A549 (cell line): Measurements from ENCODE around the gene KCTD19. TPM values are rescaled to one million over a fixed set of nuclear protein-coding genes. Genes with fewer than 3 reads are reported as not detected.

Experiments used
- ATAC-seq, 2 experiments: fragments of 200-7000 bp in 1 of 2; fragments of >200 bp in 1 of 2; cut with Nextera tagmentation in 1 of 2; cut with Tn5 transposase in 1 of 2; 3 replicates each; pipeline versions ENCODE4 v1.8.0 to v1.9.1; 2018 to 2020; ENCODE audit warnings: mild to moderate bottlenecking in 1 of 2, moderate library complexity in 1 of 2
- CTCF ChIA-PET: fragments of 300-600 bp; sonication (Branson Sonifier 250); formaldehyde crosslinking; extraction: SDS; loops from one replicate; lab custom pipeline; 2021; ENCODE audit warnings: antibody characterized with exemption, inconsistent platforms; lab: Yijun Ruan, JAX
- POLR2A ChIA-PET: fragments of 350-600 bp; formaldehyde crosslinking; extraction: SDS; loops from one replicate; lab custom pipeline; 2021; ENCODE audit warnings: antibody characterized with exemption, inconsistent platforms; lab: Yijun Ruan, JAX
- DNase-seq, 2 experiments: peaks; one replicate each; pipeline versions ENCODE4 v3.0.0 to v3.0.0-alpha.2; 2011 to 2016; ENCODE audit warnings: low read depth in 1 of 2, low spot score in 1 of 2
- FAIRE-seq: peaks from 2 replicates; lab custom pipeline; 2011; peaks lifted over from hg19 to GRCh38; lab: Jason Lieb, UNC
- H3K27ac ChIP-seq, 2 experiments: fragments of >200 bp; sonication (Bioruptor Twin); formaldehyde crosslinking; 3 replicates each; pipeline ENCODE4 v1.5.1; 2016 to 2017
- H3K4me1 ChIP-seq: fragments of >200 bp; sonication (Bioruptor Twin); formaldehyde crosslinking; 3 replicates; pipeline ENCODE4 v1.6.1; 2016
- H3K4me2 ChIP-seq: fragments of >200 bp; sonication (Bioruptor Twin); formaldehyde crosslinking; 3 replicates; pipeline ENCODE4 v1.6.1; 2016
- H3K4me3 ChIP-seq: fragments of >200 bp; sonication (Bioruptor Twin); formaldehyde crosslinking; 3 replicates; pipeline ENCODE4 v1.5.1; 2016
- H3K9me3 ChIP-seq: fragments of >200 bp; sonication (Bioruptor Twin); formaldehyde crosslinking; 3 replicates; pipeline ENCODE4 v1.6.1; 2016
- EHF ChIP-seq: fragments of 250-450 bp; sonication (Bioruptor Pico); IDR thresholded peaks from 2 replicates; pipeline ENCODE4 v1.5.0; 2020; ENCODE audit warnings: mild to moderate bottlenecking
- EHMT2 ChIP-seq: fragments of 200-600 bp; sonication (generic); IDR thresholded peaks from 2 replicates; pipeline ENCODE4 v1.6.1; 2016; ENCODE audit warnings: antibody characterized with exemption, low read depth, mild to moderate bottlenecking, moderate library complexity
- EP300 ChIP-seq, 2 experiments: fragments of >200 bp; sonication (Bioruptor Twin); formaldehyde crosslinking; IDR thresholded peaks; 2 replicates in 1 of 2; 3 replicates in 1 of 2; pipeline ENCODE4 v1.6.1; 2016 to 2017
- FOSL2 ChIP-seq, 2 experiments: fragments of 450-650 bp in 1 of 2; fragments of >200 bp in 1 of 2; sonication (Bioruptor Twin) in 1 of 2; formaldehyde crosslinking; IDR thresholded peaks; 2 replicates each; pipeline versions ENCODE4 v1.5.0 to v1.6.1; 2016 to 2020; ENCODE audit warnings: mild to moderate bottlenecking in 1 of 2, moderate library complexity in 1 of 2
- HOXA7 ChIP-seq: fragments of 250-450 bp; sonication (Bioruptor Pico); IDR thresholded peaks from 2 replicates; pipeline ENCODE4 v1.5.0; 2020; ENCODE audit warnings: mild to moderate bottlenecking, moderate library complexity
- KDM1A ChIP-seq: fragments of 200-600 bp; sonication (generic); IDR thresholded peaks from 2 replicates; pipeline ENCODE4 v1.6.1; 2016; ENCODE audit warnings: low read depth, mild to moderate bottlenecking
- KDM5A ChIP-seq: fragments of 200-600 bp; sonication (generic); IDR thresholded peaks from 2 replicates; pipeline ENCODE4 v1.6.1; 2016; ENCODE audit warnings: antibody characterized with exemption, mild to moderate bottlenecking
- MYC ChIP-seq: IDR thresholded peaks from 2 replicates; pipeline ENCODE4 v1.6.1; 2012; ENCODE audit warnings: mild to moderate bottlenecking, inconsistent platforms, low read length, improper control_type of control experiment, borderline replicate concordance
- NFE2L2 ChIP-seq: fragments of 150-350 bp; conservative IDR thresholded peaks from 2 replicates; pipeline ENCODE4 v1.6.1; 2014; ENCODE audit warnings: low read length
- PHF8 ChIP-seq: fragments of 200-600 bp; sonication (generic); IDR thresholded peaks from 2 replicates; pipeline ENCODE4 v1.6.1; 2016; ENCODE audit warnings: low read depth, mild to moderate bottlenecking, antibody characterized with exemption, moderate library complexity, borderline replicate concordance
- POLR2A ChIP-seq: IDR thresholded peaks from 2 replicates; pipeline ENCODE4 v1.6.1; 2012; ENCODE audit warnings: mild to moderate bottlenecking, low read length
- RAD21 ChIP-seq, 2 experiments: fragments of >200 bp in 1 of 2; sonication (Bioruptor Twin) in 1 of 2; formaldehyde crosslinking in 1 of 2; IDR thresholded peaks in 1 of 2; conservative IDR thresholded peaks in 1 of 2; 2 replicates in 1 of 2; 3 replicates in 1 of 2; pipeline ENCODE4 v1.6.1; 2012 to 2018; ENCODE audit warnings: inconsistent platforms in 1 of 2
- RARB ChIP-seq: fragments of 250-450 bp; sonication (Bioruptor Pico); IDR thresholded peaks from 2 replicates; pipeline ENCODE4 v1.8.0; 2021; ENCODE audit warnings: mild to moderate bottlenecking, moderate library complexity
- SREBF2 ChIP-seq: fragments of 450-650 bp; IDR thresholded peaks from 2 replicates; pipeline ENCODE4 v1.6.1; 2014; ENCODE audit warnings: mild to moderate bottlenecking, moderate library complexity
- ZC3H11A ChIP-seq: fragments of 450-650 bp; IDR thresholded peaks from 2 replicates; pipeline ENCODE4 v1.6.1; 2014; ENCODE audit warnings: antibody characterized with exemption, mild to moderate bottlenecking
- ZFP36 ChIP-seq: fragments of 450-650 bp; IDR thresholded peaks from 2 replicates; pipeline ENCODE4 v1.6.1; 2014; ENCODE audit warnings: borderline replicate concordance; ENCODE audit not compliant: partially characterized antibody
- ZSCAN20 ChIP-seq: fragments of 250-450 bp; sonication (Bioruptor Pico); IDR thresholded peaks from 2 replicates; pipeline ENCODE4 v1.8.0; 2022; ENCODE audit warnings: mild to moderate bottlenecking, moderate library complexity
- WGBS: methylation state at CpG from one replicate; pipeline ENCODE4 v1.1.6; 2017; ENCODE audit errors: missing lambda C conversion rate; 5-methylcytosine and 5-hydroxymethylcytosine counted together
- polyA plus RNA-seq, 4 experiments: library from polyadenylated mRNA; depleted of rRNA in 3 of 4; stranded (reverse); fragments of >200 nt; fragmentation: RNase III in 1 of 4; extraction: RNeasy Plus Mini Kit Qiagen cat#74134 plus additional on column Dnase treatment in 1 of 4; gene quantifications; 2 replicates in 3 of 4; 3 replicates in 1 of 4; pipeline ENCODE4 v1.2.3, GENCODE V29; 2011 to 2017
- TF ChIP-seq, protein P1 (sequence below): IDR thresholded peaks from 2 replicates; pipeline ENCODE4 v1.6.1; 2012; ENCODE audit warnings: low read depth, borderline replicate concordance
- TF ChIP-seq, protein P2 (sequence below): fragments of 250-450 bp; sonication (Bioruptor Pico); IDR thresholded peaks from 2 replicates; pipeline ENCODE4 v1.5.0; 2020; ENCODE audit warnings: low read depth, mild to moderate bottlenecking, moderate library complexity
- TF ChIP-seq, protein P3 (sequence below): fragments of 200-600 bp; sonication (generic); IDR thresholded peaks from 2 replicates; pipeline ENCODE4 v1.6.1; 2016; ENCODE audit warnings: antibody characterized with exemption, mild to moderate bottlenecking, moderate library complexity

KCTD19 gene
- polyA plus RNA-seq, 2 of the 4 experiments (the other 2 are of a cell fraction) = 0.57 to 1.1 TPM

DNA sequence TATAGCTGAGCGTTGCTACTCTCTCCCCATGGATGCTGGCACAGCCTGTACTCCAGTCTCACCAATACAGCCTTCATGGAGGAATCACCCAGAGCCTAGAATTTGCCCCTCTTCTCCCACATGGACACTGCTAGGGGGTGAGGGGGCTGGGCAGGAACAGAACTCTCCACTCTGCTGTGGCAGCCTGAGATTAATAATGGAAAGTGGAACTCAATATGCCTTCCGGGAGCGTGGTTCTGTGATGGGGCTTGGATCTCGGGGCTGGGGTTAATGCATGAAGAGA is 76.6 kb downstream of the KCTD19 start:
- Histone ChIP-seq H3K9me3 (no peaks in the 10 kb centered on the region), H3K4me2 (0 out of 3 replicates have a peak overlapping the region, but pooled peaks have one; percentile 97), H3K27ac (no peak overlapping the region), H3K4me1 (peaks cover 26% of the 10 kb centered on the region), H3K4me3 (no peak overlapping the region)
- DNase-seq = no peak
- ChIA-PET POLR2A (no interaction called here), CTCF (interaction anchor here (0.8 to 9.7 kb wide), 9 partner anchors 10 to 141 kb away, joined by 3 to 138 read pairs (median 6); partner anchors contain the start of genes KCTD19, LRRC36 and TMEM208)
- FAIRE-seq = no peak
- WGBS = 88% methylated on average over 4 of the region's 4 CpGs
- no peak for ATAC-seq
- TF ChIP-seq KDM1A = no peak
- no peak for TF ChIP-seq RARB
- no peak for TF ChIP-seq RAD21 (conservative IDR thresholded peaks at IDR 0.05 in 1 of 2, IDR thresholded peaks at IDR 0.05 in 1 of 2)
- no peak for TF ChIP-seq FOSL2 (IDR thresholded peaks at IDR 0.05)
- no peak for TF ChIP-seq FOSL2 (CRISPR knock-in tag; IDR thresholded peaks at IDR 0.05)
- no peak for TF ChIP-seq PHF8
- no peak for TF ChIP-seq EHMT2
- TF ChIP-seq, all 56 proteins: peak for 0

- Histone ChIP-seq H3K9me3 (no peaks in the 10 kb centered on the region), H3K27ac (peak overlapping the region; percentile 77 to 95), H3K4me1 (peaks cover 31% of the 10 kb centered on the region), H3K4me2 (peak overlapping the region; percentile 97), H3K4me3 (peak overlapping the region; percentile 74)
- ChIA-PET POLR2A (interaction anchor here (0.5 to 3.3 kb wide), 2 partner anchors 23 to 68 kb away, joined by 5 to 30 read pairs; partner anchors contain the start of gene TMEM208), CTCF (interaction anchor here (0.7 to 9.7 kb wide), 13 partner anchors 11 to 218 kb away, joined by 3 to 138 read pairs (median 4); partner anchors contain the start of genes KCTD19, LRRC36 and TMEM208)
- TF ChIP-seq KDM5A (no peak), ZFP36 (no peak), EP300 (IDR thresholded peaks at IDR 0.05) (no peak), EHF (CRISPR knock-in tag) (no peak), POLR2A (no peak), SREBF2 (no peak), ZC3H11A (no peak), RARB (no peak), ZSCAN20 (CRISPR knock-in tag) (no peak), MYC (no peak), NFE2L2 (no peak), HOXA7 (CRISPR knock-in tag) (no peak), RAD21 (conservative IDR thresholded peaks at IDR 0.05 in 1 of 2, IDR thresholded peaks at IDR 0.05 in 1 of 2) (no peak)
- TF ChIP-seq, protein P1, sequence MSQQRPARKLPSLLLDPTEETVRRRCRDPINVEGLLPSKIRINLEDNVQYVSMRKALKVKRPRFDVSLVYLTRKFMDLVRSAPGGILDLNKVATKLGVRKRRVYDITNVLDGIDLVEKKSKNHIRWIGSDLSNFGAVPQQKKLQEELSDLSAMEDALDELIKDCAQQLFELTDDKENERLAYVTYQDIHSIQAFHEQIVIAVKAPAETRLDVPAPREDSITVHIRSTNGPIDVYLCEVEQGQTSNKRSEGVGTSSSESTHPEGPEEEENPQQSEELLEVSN = no peak
- TF ChIP-seq, protein P2, sequence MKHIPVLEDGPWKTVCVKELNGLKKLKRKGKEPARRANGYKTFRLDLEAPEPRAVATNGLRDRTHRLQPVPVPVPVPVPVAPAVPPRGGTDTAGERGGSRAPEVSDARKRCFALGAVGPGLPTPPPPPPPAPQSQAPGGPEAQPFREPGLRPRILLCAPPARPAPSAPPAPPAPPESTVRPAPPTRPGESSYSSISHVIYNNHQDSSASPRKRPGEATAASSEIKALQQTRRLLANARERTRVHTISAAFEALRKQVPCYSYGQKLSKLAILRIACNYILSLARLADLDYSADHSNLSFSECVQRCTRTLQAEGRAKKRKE (CRISPR knock-in tag) = no peak
- TF ChIP-seq, protein P3, sequence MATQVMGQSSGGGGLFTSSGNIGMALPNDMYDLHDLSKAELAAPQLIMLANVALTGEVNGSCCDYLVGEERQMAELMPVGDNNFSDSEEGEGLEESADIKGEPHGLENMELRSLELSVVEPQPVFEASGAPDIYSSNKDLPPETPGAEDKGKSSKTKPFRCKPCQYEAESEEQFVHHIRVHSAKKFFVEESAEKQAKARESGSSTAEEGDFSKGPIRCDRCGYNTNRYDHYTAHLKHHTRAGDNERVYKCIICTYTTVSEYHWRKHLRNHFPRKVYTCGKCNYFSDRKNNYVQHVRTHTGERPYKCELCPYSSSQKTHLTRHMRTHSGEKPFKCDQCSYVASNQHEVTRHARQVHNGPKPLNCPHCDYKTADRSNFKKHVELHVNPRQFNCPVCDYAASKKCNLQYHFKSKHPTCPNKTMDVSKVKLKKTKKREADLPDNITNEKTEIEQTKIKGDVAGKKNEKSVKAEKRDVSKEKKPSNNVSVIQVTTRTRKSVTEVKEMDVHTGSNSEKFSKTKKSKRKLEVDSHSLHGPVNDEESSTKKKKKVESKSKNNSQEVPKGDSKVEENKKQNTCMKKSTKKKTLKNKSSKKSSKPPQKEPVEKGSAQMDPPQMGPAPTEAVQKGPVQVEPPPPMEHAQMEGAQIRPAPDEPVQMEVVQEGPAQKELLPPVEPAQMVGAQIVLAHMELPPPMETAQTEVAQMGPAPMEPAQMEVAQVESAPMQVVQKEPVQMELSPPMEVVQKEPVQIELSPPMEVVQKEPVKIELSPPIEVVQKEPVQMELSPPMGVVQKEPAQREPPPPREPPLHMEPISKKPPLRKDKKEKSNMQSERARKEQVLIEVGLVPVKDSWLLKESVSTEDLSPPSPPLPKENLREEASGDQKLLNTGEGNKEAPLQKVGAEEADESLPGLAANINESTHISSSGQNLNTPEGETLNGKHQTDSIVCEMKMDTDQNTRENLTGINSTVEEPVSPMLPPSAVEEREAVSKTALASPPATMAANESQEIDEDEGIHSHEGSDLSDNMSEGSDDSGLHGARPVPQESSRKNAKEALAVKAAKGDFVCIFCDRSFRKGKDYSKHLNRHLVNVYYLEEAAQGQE = no peak
- no peak for FAIRE-seq
- DNase-seq = no peak
- ATAC-seq = no peak
- WGBS = 58% methylated on average over 18 of the region's 22 CpGs
Measured at GRCh38 chr16:67249178-67250044, 77.1 kb downstream of the KCTD19 start.
